Upper lobe of left lung (tissue), 4 donors: ENCODE data around the gene ABHD12.

Source experiments
- CTCF ChIP-seq, 6 experiments: fragments of 450-650 bp in 4 of 6; fragments of 200-600 bp in 2 of 6; sonication (generic) in 2 of 6; IDR thresholded peaks; one replicate each; pipeline ENCODE4 v1.5.1; 2016 to 2019; ENCODE audit warnings: antibody characterized with exemption in 6 of 6
- POLR2AphosphoS5 ChIP-seq, 2 donors: sonication (generic); formaldehyde crosslinking; IDR thresholded peaks; one replicate each; pipeline ENCODE4 v1.5.1; 2017; ENCODE audit warnings: antibody characterized with exemption in 2 of 2

- TF ChIP-seq CTCF (IDR thresholded peaks at IDR 0.05) (no peak), POLR2AphosphoS5 (IDR thresholded peaks at IDR 0.05) (no peak)
Measured at GRCh38 chr20:25293910-25294458, 96.7 kb downstream of the ABHD12 start.
